ENCODE results near the gene IL1RN.
"Not testable (repeated sequence)": the region's sequence is repeated elsewhere in the genome, so short reads cannot be mapped to it uniquely, and the experiment has no call there.

DNA sequence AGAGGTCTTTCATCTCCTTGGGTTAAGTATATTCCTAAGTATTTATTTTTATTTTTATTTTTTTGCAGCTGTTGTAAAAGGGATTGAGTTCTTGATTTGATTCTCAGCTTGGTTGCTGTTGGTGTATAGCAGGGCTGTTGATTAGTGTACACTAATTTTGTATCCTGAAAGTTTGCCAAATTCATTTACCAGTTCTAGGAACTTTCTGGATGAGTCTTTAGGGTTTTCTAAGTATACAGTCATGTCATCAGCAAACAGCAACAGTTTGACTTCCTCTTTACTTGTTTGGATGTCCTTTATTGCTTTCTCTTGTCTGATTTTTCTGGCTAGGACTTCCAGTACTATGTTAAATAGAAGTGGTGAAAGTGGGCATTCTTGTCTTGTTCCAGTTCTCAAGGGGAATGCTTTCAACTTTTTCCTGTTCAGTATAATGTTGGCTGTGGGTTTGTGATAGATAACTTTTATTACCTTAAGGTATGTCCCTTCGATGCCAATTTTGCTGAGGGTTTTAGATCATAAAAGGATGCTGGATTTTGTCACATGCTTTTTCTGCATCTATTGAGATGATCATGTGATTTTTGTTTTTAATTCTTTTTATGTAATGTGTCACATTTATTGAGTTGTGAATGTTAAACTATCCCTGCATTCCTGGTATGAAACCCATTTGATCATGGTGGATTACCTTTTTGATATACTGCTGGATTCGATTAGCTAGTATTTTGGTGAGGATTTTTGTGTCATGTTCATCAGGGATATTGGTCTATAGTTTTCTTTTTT is 30.4 kb upstream of the IL1RN start:
- TF ChIP-seq, protein P1, sequence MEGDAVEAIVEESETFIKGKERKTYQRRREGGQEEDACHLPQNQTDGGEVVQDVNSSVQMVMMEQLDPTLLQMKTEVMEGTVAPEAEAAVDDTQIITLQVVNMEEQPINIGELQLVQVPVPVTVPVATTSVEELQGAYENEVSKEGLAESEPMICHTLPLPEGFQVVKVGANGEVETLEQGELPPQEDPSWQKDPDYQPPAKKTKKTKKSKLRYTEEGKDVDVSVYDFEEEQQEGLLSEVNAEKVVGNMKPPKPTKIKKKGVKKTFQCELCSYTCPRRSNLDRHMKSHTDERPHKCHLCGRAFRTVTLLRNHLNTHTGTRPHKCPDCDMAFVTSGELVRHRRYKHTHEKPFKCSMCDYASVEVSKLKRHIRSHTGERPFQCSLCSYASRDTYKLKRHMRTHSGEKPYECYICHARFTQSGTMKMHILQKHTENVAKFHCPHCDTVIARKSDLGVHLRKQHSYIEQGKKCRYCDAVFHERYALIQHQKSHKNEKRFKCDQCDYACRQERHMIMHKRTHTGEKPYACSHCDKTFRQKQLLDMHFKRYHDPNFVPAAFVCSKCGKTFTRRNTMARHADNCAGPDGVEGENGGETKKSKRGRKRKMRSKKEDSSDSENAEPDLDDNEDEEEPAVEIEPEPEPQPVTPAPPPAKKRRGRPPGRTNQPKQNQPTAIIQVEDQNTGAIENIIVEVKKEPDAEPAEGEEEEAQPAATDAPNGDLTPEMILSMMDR (IDR thresholded peaks at IDR 0.05), result not testable (repeated sequence)
- TF ChIP-seq POLR2A (IDR thresholded peaks at IDR 0.05), result not testable (repeated sequence)

All from thyroid gland (tissue), 4 donors.